Urinary bladder (tissue), 4 donors: ENCODE results near the gene IL25. TPM values are rescaled to one million over a fixed set of nuclear protein-coding genes. Genes with fewer than 3 reads are reported as not detected.
A peak's percentile ranks its signal among the peaks of the same experiment; 100 is the strongest.

Experiments
- DNase-seq: peaks from one replicate; pipeline ENCODE4 v3.0.0-alpha.2; 2015; ENCODE audit errors: extremely low spot score
- H3K27ac ChIP-seq: one replicate; pipeline ENCODE4 v1.5.1; 2013; ENCODE audit warnings: low read depth, mild to moderate bottlenecking, moderate library complexity
- H3K36me3 ChIP-seq: one replicate; pipeline ENCODE4 v1.6.1; 2013; ENCODE audit warnings: mild to moderate bottlenecking, moderate library complexity; ENCODE audit not compliant: insufficient read depth
- H3K4me1 ChIP-seq: one replicate; pipeline ENCODE4 v1.6.1; 2013; ENCODE audit warnings: mild to moderate bottlenecking, moderate library complexity; ENCODE audit not compliant: insufficient read depth
- H3K4me3 ChIP-seq: one replicate; pipeline ENCODE4 v1.5.1; 2013; ENCODE audit warnings: low read depth, low read length
- WGBS: extraction: QIAGEN DNeasy Blood & Tissue Kit; methylation state at CpG from one replicate; pipeline ENCODE4 v1.1.7; 2013; 5-methylcytosine and 5-hydroxymethylcytosine counted together
- polyA plus RNA-seq: library from polyadenylated mRNA; stranded (reverse); fragments of 200-250 nt; gene quantifications from one replicate; pipeline ENCODE4 v1.2.3, GENCODE V29; 2013
- total RNA-seq: library from RNA; depleted of rRNA; stranded (reverse); fragments of >200 nt; gene quantifications from one replicate; pipeline ENCODE4 v1.2.3, GENCODE V29; 2014
- donor health status: healthy with polysubstance abuse.
- donor health status: healthy.

Gene IL25
- total and polyA plus RNA-seq, 2 donors: not detected

DNA sequence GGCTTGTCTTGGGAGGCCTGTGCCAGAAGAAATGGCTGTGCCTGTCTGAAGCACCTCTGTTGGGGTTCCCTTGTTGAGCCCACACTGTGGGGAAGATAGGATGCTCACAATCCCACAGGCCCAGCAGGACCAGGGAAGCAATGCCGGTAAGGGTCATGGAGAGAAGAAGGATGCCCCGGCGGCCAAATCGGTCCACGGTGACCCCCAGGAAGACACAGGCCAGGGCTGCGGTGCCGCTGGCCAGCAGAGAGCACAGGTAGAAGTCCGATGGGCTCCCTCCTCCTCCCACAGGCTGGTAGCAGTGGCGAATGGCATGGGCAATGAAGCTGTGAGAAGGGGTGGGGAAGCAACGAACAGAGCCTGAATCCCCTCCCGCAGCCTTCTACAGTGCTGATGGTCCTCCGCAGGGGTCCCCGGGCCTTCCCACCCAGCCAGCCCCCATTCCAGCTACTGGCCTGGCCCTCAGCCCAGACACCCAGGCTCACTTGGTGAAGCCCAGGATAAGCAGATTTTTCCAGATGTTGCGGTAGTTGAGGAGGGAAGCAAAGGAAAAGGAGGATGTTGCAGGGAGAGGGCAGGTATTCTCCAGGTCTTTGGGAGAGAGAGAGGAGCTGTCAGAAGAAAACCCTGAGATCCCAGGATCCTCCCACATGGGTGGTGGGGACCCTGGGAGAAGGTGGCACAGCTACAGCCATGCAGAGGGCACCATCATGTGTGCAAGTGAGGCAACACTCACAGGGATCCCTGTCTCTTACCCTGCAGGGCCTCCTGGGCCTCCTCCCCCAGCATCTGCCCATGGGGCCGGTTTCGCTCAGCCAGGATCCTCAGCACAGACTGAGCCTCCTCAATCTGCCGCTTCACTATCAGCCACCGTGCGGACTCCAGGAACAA is 25.0 kb upstream of the IL25 start:
- Histone ChIP-seq H3K36me3 (no peaks in the 10 kb centered on the region), H3K4me3 (no peak overlapping the region), H3K4me1 (peaks cover 2% of the 10 kb centered on the region), H3K27ac (no peak overlapping the region)
- 92% methylated on average over 19 of the region's 19 CpGs for WGBS
- no peak for DNase-seq

DNA sequence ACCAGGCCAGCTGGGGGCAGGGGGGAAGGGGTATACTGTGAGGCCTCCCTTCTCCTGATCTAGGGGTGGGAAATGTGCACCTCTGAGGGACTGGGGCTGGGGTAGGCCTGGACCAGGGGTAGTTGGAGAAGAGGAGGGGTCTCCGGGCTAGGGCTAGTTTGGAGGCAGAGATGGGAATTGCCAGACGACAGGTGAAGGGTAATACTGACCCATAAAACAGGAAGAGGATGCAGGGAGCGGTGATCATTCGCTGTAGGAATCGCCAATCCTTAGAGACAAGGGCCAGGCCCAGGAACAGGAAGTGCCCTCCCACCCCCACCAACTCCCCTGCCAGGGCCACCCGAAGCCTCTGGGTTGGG is 24.3 kb upstream of the IL25 start:
- Histone ChIP-seq H3K4me3 (no peak overlapping the region), H3K27ac (no peak overlapping the region), H3K4me1 (peaks cover 2% of the 10 kb centered on the region), H3K36me3 (no peaks in the 10 kb centered on the region)
- no peak for DNase-seq
- WGBS: 87% methylated on average over 6 of the region's 6 CpGs

DNA sequence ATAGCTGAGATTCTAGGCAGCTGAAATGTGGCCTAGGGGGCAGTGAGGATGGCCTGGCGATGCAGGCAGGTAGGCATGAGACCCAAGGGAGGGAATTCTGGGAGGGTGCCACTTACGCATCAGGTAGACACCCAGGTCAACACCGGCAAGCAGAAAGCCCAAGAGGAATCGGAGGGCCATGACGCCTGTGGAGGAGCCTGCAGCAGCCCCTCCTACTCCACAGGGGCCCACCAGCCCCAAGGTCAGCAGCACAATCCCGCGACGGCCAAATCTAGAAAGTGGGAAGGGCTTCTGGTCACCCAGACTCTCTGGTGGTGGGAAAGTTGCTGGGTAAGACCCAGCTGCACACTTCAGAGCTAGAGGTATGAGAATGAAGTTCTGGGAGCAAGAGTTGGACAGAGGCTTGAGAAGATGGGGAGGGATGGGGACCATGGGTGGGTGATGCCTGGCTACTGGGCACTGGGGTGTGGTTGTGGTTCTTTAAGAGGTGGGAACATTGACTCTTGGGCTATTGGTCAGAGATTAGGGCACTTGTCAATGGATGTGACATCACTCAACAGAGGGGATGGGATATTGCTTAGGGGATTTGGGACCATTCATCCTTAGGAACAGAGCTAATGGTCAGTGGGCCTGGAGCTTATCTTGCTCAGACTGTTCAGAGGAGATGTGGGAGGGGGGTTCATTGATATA is 23.3 kb upstream of the IL25 start:
- Histone ChIP-seq H3K4me3 (no peak overlapping the region), H3K36me3 (no peaks in the 10 kb centered on the region), H3K4me1 (peaks cover 2% of the 10 kb centered on the region), H3K27ac (no peak overlapping the region)
- 91% methylated on average over 8 of the region's 8 CpGs for WGBS
- DNase-seq: no peak

DNA sequence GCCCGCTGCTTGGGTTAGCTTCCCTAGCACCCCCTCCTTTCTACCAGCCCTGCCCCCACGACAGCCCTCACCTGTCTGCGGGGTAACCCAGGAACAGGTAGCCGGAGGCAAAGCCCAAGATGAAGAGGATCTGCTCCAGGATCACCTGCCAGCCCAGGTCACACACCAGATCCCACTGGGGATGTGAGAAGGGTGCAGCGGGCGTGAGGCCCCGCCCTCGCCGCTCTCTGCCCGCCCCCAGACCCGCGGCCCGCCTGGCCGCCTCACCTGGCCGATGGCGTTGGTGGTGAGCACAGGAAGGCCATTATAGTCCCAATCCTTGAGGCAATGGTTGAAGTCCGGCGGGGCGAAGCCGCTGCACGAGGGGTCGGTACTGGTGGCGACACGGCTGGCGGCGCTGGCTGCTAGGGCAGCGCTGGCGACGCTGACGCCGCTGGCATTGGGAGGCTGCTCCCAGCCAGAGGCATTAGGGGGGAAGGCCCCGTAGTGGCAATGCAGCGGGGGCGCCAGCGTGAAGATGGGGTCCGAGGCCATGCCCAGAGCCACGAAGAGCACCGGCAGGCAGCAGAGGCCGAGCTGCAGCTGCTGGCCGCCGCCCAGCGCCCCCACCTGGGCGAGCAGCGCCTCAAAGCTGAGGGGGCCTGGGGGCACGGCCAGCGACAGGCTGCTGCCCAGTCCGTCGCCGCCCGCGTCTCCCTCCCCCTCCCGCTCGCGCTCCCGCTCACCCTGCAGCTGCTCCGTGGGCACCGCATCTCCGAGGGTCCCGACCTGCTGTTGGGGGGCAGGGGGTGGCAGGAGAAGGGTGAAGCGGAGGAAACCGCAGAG is 20.7 kb upstream of the IL25 start:
- no peak overlapping the region for H3K27ac ChIP-seq
- DNase-seq: no peak
- 7% methylated on average over 61 of the region's 61 CpGs for WGBS

DNA sequence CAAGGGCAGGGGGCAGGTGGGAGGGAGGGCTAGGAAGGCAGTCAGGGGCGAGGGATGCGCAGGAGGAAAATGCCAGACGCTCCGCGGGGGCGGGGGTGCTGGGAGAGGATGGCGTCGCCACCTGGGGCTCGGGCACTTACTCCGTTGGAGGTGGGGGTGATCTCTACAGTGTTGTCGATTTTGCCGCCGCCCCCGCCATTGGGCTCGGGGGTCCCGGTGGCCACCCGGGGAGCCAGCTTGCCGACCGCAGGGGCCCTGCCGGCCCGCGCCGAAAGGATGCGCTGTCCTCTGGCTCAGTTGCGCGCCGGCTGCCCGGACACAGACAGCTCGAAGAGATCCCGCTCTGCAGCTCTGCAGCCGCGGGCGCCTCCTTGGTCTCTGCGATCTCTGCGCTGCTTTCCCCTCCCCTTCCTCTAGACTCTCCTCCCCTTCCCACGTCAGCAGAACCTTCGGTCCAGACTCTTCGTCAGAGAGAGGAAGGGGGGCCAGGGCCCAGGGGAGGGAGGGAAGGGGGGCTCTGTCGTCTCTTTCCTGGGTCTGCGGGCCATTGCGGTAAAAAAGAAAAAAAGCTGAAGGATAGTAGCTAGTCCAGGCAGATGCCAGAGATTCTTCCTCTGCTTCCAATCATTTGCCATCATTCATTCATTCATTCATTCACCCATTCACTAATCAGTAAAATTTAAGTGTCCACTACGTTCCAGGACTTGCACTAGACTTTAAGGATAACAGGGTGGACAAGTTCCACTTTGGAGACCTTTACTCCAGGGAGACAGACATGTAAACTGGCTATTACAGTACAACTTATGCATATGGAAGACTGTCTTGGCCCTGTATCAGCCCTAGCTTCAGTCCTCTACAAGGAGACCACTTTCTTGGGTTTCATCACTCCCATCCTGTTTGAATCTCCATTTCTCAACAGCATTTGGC is 19.8 kb upstream of the IL25 start, which contains the start of gene SLC22A17:
TSS of gene SLC22A17 (minus strand) at position 382 of the 927 bp plus-strand sequence.
- DNase-seq: peak; percentile 90
- WGBS: under 1% methylated on average over 42 of the region's 42 CpGs
- Histone ChIP-seq H3K27ac (no peak within 1 kb of the TSS), H3K36me3 (no peaks in the 10 kb centered on the region), H3K4me1 (peaks cover 2% of the 10 kb centered on the region), H3K4me3 (peak within 1 kb of the TSS; percentile 65)

More for the DNA sequence above, 20.7 kb upstream of the IL25 start:
- no peaks in the 10 kb centered on the region for H3K36me3 ChIP-seq
- H3K4me3 ChIP-seq: peak overlapping the region; percentile 65
- H3K4me1 ChIP-seq: peaks cover 2% of the 10 kb centered on the region

GRCh38 chr14:23353433-23353780 is 19.2 kb upstream of the IL25 start:
- no peak for DNase-seq
- Histone ChIP-seq H3K4me3 (no peak overlapping the region), H3K27ac (no peak overlapping the region), H3K4me1 (peaks cover 2% of the 10 kb centered on the region), H3K36me3 (no peaks in the 10 kb centered on the region)
- WGBS: 71% methylated on average over 5 of the region's 5 CpGs

- H3K36me3 ChIP-seq: no peaks in the 10 kb centered on the region
- peaks cover 2% of the 10 kb centered on the region for H3K4me1 ChIP-seq
- no peak overlapping the region for H3K27ac ChIP-seq
- 82% methylated on average over 6 of the region's 6 CpGs for WGBS
- H3K4me3 ChIP-seq: no peak overlapping the region
- no peak for DNase-seq
Measured at GRCh38 chr14:23354990-23355389, 17.6 kb upstream of the IL25 start.

GRCh38 chr14:23355871-23356435 is 16.7 kb upstream of the IL25 start:
- Histone ChIP-seq H3K4me1 (peaks cover 2% of the 10 kb centered on the region), H3K27ac (no peak overlapping the region), H3K4me3 (no peak overlapping the region), H3K36me3 (no peaks in the 10 kb centered on the region)
- WGBS: 86% methylated on average over 6 of the region's 6 CpGs
- DNase-seq: no peak

DNA sequence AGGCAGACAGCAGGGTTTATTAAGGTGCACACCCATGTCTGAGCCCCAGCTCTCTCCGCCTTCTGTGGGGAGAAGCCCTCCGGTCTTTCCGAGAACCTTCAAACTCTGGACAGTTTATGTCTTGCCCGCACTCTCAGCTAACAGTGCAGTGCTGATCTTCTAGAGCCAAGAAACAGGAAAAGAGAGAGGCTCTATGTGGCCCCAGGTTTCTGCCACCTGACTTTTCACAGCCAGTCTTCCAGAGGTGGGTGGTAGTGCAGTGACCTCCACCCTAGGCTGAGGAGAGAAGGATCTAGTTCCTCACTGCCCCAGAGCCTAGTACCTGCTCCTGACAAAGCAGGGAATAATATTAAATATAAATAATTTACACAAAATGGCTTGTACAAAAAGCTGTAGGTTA is 15.9 kb upstream of the IL25 start:
- no peak overlapping the region for H3K27ac ChIP-seq
- 92% methylated on average over 4 of the region's 4 CpGs for WGBS
- H3K4me3 ChIP-seq: no peak overlapping the region
- DNase-seq: no peak
- H3K4me1 ChIP-seq: peaks cover 3% of the 10 kb centered on the region
- H3K36me3 ChIP-seq: no peaks in the 10 kb centered on the region

- DNase-seq: no peak
- Histone ChIP-seq H3K27ac (no peak overlapping the region), H3K36me3 (no peaks in the 10 kb centered on the region), H3K4me3 (no peak overlapping the region), H3K4me1 (peaks cover 1% of the 10 kb centered on the region)
- 90% methylated on average over 8 of the region's 8 CpGs for WGBS
Measured at GRCh38 chr14:23357261-23357660, 15.3 kb upstream of the IL25 start.

DNA sequence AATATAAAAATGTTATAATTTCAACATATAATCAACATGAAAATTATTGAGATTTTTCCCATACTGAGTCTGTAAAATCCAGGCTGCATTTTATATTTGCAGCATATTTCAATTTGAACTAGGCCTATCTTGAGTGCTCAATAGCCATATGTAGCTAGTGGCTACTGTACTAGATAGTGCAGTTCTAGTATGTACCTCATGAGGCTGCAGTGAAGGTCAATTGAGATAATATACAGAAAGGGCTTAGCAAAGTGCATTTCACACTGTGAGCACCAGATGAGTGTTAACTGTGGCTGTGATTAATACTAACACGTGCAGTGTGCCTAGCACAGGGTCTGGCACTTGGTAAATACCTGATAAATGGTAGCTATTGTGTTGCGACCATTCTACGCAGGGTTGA is 14.6 kb upstream of the IL25 start:
- no peak for DNase-seq
- no peak overlapping the region for H3K27ac ChIP-seq
- no peaks in the 10 kb centered on the region for H3K36me3 ChIP-seq
- 76% methylated on average over 3 of the region's 3 CpGs for WGBS
- H3K4me1 ChIP-seq: peaks cover 1% of the 10 kb centered on the region
- H3K4me3 ChIP-seq: no peak overlapping the region

GRCh38 chr14:23358553-23359166 is 13.9 kb upstream of the IL25 start:
- Histone ChIP-seq H3K36me3 (no peaks in the 10 kb centered on the region), H3K27ac (no peak overlapping the region), H3K4me1 (peaks cover 1% of the 10 kb centered on the region), H3K4me3 (no peak overlapping the region)
- WGBS: 85% methylated on average over 12 of the region's 12 CpGs
- DNase-seq: no peak
